ENCODE data around the gene GALNT11.

- TF ChIP-seq, protein P1, sequence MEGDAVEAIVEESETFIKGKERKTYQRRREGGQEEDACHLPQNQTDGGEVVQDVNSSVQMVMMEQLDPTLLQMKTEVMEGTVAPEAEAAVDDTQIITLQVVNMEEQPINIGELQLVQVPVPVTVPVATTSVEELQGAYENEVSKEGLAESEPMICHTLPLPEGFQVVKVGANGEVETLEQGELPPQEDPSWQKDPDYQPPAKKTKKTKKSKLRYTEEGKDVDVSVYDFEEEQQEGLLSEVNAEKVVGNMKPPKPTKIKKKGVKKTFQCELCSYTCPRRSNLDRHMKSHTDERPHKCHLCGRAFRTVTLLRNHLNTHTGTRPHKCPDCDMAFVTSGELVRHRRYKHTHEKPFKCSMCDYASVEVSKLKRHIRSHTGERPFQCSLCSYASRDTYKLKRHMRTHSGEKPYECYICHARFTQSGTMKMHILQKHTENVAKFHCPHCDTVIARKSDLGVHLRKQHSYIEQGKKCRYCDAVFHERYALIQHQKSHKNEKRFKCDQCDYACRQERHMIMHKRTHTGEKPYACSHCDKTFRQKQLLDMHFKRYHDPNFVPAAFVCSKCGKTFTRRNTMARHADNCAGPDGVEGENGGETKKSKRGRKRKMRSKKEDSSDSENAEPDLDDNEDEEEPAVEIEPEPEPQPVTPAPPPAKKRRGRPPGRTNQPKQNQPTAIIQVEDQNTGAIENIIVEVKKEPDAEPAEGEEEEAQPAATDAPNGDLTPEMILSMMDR (IDR thresholded peaks at IDR 0.05): no peak
- TF ChIP-seq POLR2AphosphoS5 (IDR thresholded peaks at IDR 0.05) (no peak), POLR2A (IDR thresholded peaks at IDR 0.05) (no peak)
These were observed 10.8 kb upstream of the GALNT11 start for GRCh38 chr7:152014722-152015121.

Data from breast epithelium (tissue), 3 donors.